Progenitor cell of endocrine pancreas (in vitro differentiated cells): ENCODE data around the gene UBE2J2. TPM values are rescaled to one million over a fixed set of nuclear protein-coding genes. Genes with fewer than 3 reads are reported as not detected.

Source experiments
- DNase-seq: peaks from one replicate; pipeline ENCODE4 v3.0.0; 2021; ENCODE audit warnings: low spot score; ENCODE audit not compliant: unreplicated experiment
- H3K27ac Mint-ChIP-seq: 2 replicates; pipeline ENCODE4 v1.8.0; 2021; ENCODE audit warnings: mild to moderate bottlenecking, moderate library complexity, mixed read lengths
- H3K27me3 Mint-ChIP-seq: 2 replicates; pipeline ENCODE4 v1.8.0; 2021; ENCODE audit warnings: mixed read lengths
- H3K36me3 Mint-ChIP-seq: 2 replicates; pipeline ENCODE4 v1.8.0; 2022; ENCODE audit warnings: mixed read lengths; ENCODE audit not compliant: insufficient read depth
- H3K4me1 Mint-ChIP-seq: 2 replicates; pipeline ENCODE4 v1.8.0; 2021; ENCODE audit warnings: low read depth, mixed read lengths
- H3K4me3 Mint-ChIP-seq: 2 replicates; pipeline ENCODE4 v1.8.0; 2021; ENCODE audit warnings: low read depth, mild to moderate bottlenecking, moderate library complexity, mixed read lengths
- H3K9me3 Mint-ChIP-seq: 2 replicates; pipeline ENCODE4 v1.8.0; 2021; ENCODE audit warnings: low read depth, mixed read lengths
- CTCF ChIP-seq: fragments of 200-600 bp; sonication (generic); IDR thresholded peaks from one replicate; pipeline ENCODE4 v1.5.0; 2021; ENCODE audit warnings: antibody characterized with exemption, mild to moderate bottlenecking; ENCODE audit not compliant: unreplicated experiment
- total RNA-seq: library from RNA; stranded (reverse); gene quantifications from 2 replicates; pipeline ENCODE4 v1.2.1, GENCODE V29; 2021

Gene UBE2J2
- total RNA-seq, 1 donor from 2014 or later: 73.6 TPM

GRCh38 chr1:1232208-1232795 lies 41.4 kb downstream of the UBE2J2 start, which contains the start of gene B3GALT6:
Gene B3GALT6 (plus strand): TSS chr1:1232237. CDS start chr1:1232279, 42 bp downstream.
- Mint-ChIP-seq H3K27ac (peak within 1 kb of the TSS; percentile 91), H3K9me3 (peaks cover 3% of the 10 kb centered on the region), H3K36me3 (peaks cover 13% of the 10 kb centered on the region), H3K4me3 (peak within 1 kb of the TSS; percentile 87), H3K27me3 (no peaks in the 10 kb centered on the region), H3K4me1 (peaks cover 14% of the 10 kb centered on the region)
- no peak for TF ChIP-seq CTCF
- no peak for DNase-seq

DNA sequence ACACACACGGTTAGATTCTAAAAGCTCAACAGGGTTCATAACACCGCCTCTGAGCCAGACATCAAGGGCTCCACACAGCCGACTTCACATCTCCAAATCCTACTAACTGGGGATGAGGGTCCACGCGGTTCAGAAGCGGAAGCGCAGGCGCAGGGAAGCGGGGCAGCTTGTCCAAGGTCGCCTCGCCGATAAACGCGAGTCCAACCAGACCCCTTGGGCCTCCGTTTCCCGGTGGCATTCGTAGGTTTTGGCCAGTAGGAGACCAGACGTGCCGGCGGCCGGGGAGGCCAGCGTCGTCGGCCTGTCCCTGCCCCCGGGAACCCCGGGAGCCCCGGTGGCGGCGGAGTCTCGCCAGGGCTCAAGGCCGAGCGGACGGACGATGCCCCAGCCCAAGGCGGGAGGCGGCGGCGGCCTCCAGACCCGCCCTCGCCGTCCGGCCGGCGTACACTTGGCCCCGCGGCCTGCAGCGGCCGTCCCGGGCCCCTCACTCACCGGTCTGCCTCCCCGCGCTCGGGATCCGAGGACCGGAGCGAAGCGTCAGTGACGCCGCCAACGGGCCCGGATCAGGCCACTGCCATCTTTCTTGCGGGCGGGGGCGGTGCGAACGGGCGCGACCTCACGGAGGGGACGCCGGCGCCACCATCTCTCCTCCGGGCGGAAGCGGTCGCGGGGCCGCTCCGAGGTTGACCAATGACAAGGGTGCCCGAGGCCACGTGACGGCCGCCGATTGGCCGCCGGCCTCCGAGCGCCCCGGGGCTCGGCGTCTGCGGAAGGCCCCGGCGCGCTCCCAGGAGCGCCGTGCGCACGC lies 42.0 kb downstream of the UBE2J2 start, which contains the start of gene SDF4:
SDF4 (minus strand) TSS at position 602 of the 808 bp plus-strand sequence. CDS start 3,229 bp downstream, outside the sequence.
- peaks cover 14% of the 10 kb centered on the region for H3K4me1 Mint-ChIP-seq
- peaks cover 3% of the 10 kb centered on the region for H3K9me3 Mint-ChIP-seq
- H3K4me3 Mint-ChIP-seq: peak within 1 kb of the TSS; percentile 87
- no peak for TF ChIP-seq CTCF
- no peaks in the 10 kb centered on the region for H3K27me3 Mint-ChIP-seq
- H3K36me3 Mint-ChIP-seq: peaks cover 13% of the 10 kb centered on the region
- peak within 1 kb of the TSS; percentile 91 for H3K27ac Mint-ChIP-seq
- peak; percentile 90 for DNase-seq

DNA sequence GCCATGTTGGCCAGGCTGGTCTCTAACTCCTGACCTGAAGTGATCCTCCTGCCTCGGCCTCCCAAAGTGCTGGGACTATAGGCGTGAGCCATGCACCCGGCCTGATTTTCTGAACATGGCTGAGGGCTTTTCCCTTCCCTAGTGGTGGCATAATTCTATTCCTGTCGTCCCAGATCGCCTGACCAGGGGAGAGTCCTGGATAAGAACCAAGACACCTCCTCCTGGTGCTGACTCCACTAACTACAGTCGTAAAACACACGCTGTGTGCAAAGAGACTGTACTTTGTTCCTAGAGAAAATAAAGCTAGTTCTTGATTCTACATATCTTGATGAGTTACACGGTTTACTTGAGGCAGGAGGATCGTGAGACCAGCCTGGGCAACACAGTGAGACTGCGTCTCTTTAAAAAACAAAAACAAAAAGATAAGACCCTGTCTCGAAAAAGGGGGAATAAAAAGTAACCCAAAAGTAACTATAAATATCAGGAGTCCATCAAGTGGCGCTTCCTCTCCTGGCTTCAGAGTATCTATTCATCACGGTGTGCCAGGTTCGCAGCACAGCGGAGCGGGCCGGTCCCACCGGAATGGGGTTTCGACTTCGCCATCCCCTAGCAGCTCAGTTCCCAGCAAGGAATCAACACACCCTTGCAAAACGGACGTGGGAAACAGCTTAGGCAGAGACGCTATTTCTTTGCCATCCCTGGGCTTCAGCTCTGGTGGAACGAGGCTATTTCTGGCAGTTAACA lies 42.8 kb downstream of the UBE2J2 start:
- Mint-ChIP-seq H3K4me1 (peaks cover 14% of the 10 kb centered on the region), H3K4me3 (peak overlapping the region; percentile 87), H3K27me3 (no peaks in the 10 kb centered on the region), H3K27ac (peak overlapping the region; percentile 91), H3K9me3 (peaks cover 3% of the 10 kb centered on the region), H3K36me3 (peaks cover 13% of the 10 kb centered on the region)
- peak; percentile 13 for TF ChIP-seq CTCF
- no peak for DNase-seq

DNA sequence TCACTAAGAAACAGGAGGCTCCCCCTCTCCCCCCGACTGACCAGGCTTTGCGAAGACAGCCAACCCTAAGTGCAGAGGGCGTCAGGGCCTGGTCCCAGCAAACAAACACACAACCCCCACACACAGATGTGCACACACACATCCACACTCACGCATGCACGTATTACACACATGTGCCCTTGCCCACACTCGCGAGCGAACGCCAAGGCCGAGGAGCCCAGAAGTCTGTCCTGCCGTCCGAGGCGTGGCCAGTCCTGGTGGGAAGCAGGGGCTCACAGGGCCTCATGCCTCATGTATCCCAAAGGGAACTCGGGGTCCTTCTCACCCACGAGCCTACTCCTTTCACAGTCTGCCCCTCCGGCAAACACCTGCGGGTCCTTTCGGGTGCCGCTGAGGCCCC lies 43.9 kb downstream of the UBE2J2 start:
- Mint-ChIP-seq H3K27me3 (no peaks in the 10 kb centered on the region), H3K27ac (no peak overlapping the region), H3K36me3 (peaks cover 15% of the 10 kb centered on the region)

More for the DNA sequence above, 43.9 kb downstream of the UBE2J2 start:
- Mint-ChIP-seq H3K4me1 (peaks cover 14% of the 10 kb centered on the region), H3K4me3 (peak overlapping the region; percentile 35), H3K9me3 (peaks cover 3% of the 10 kb centered on the region)
- no peak for TF ChIP-seq CTCF
- DNase-seq: no peak
